Heart right ventricle (tissue), 16 donors: ENCODE data around the gene COLGALT1. TPM values are rescaled to one million over a fixed set of nuclear protein-coding genes. Genes with fewer than 3 reads are reported as not detected.

ENCODE experiments used
- ATAC-seq, 8 donors: fragments of 200-7000 bp; cut with Tn5 transposase; one replicate each; pipeline ENCODE4 v1.9.1; 2020; ENCODE audit warnings: mild to moderate bottlenecking in 8 of 8, moderate library complexity in 8 of 8, moderate number of reproducible peaks in 1 of 8
- DNase-seq, 2 donors: peaks; one replicate each; pipeline ENCODE4 v3.0.0-alpha.2; 2020
- H3K27ac ChIP-seq, 10 donors: fragments of 200-600 bp; sonication (generic) in 2 of 10; one replicate each; pipeline versions ENCODE4 v1.5.0 to v1.8.0; 2020 to 2022; ENCODE audit warnings: mild to moderate bottlenecking in 3 of 10
- H3K27me3 ChIP-seq, 7 donors: fragments of 200-600 bp; one replicate each; pipeline ENCODE4 v1.8.0; 2021 to 2022; ENCODE audit warnings: mild to moderate bottlenecking in 2 of 7
- H3K36me3 ChIP-seq, 9 donors: fragments of 200-600 bp; sonication (generic) in 1 of 9; one replicate each; pipeline versions ENCODE4 v1.5.0 to v1.8.0; 2020 to 2022; ENCODE audit warnings: mild to moderate bottlenecking in 2 of 9
- H3K4me1 ChIP-seq, 9 donors: fragments of 200-600 bp; sonication (generic) in 1 of 9; one replicate each; pipeline versions ENCODE4 v1.5.0 to v1.8.0; 2020 to 2022; ENCODE audit warnings: mild to moderate bottlenecking in 4 of 9
- H3K4me3 ChIP-seq, 10 donors: fragments of 200-600 bp; sonication (generic) in 2 of 10; one replicate each; pipeline versions ENCODE4 v1.5.0 to v1.8.0; 2020 to 2022; ENCODE audit warnings: mild to moderate bottlenecking in 7 of 10, moderate library complexity in 2 of 10
- H3K9me3 ChIP-seq, 11 donors: fragments of 200-600 bp in 10 of 11; sonication (generic) in 2 of 11; one replicate each; pipeline versions ENCODE4 v1.5.0 to v1.8.0; 2013 to 2022; ENCODE audit warnings: mild to moderate bottlenecking in 2 of 11, control low read depth in 1 of 11, moderate library complexity in 1 of 11
- WGBS, 2 donors: extraction: QIAGEN DNeasy Blood & Tissue Kit; methylation state at CpG; one replicate each; pipeline ENCODE4 v1.1.7; 2013; ENCODE audit warnings: inconsistent platforms in 1 of 2; 5-methylcytosine and 5-hydroxymethylcytosine counted together
- intact Hi-C, 10 donors: fragments of 100-400 bp; cut with DNase I; formaldehyde crosslinking; loops; one replicate each; pipeline versions ENCODE4 v1.11.1 to v1.14.2; 2022
- polyA plus RNA-seq, 2 donors: library from polyadenylated mRNA; stranded (reverse); fragments of 200-250 nt; gene quantifications; one replicate each; pipeline ENCODE4 v1.2.3, GENCODE V29; 2013
- total RNA-seq, 10 donors: library from RNA; stranded (reverse); fragmentation: NEBNext Ultra II Directional in 3 of 10; extraction: Animal tissue kit (Norgen Biotek cat#: 25700) in 3 of 10; gene quantifications; one replicate each; pipeline versions ENCODE4 v1.2.1 to v1.2.4, GENCODE V29; 2021 to 2023
- TF ChIP-seq, protein P1 (sequence below), 9 donors: fragments of 200-600 bp; sonication (generic) in 2 of 9; IDR thresholded peaks; one replicate each; pipeline versions ENCODE4 v1.5.0 to v1.8.0; 2021 to 2022; ENCODE audit warnings: antibody characterized with exemption in 9 of 9, mild to moderate bottlenecking in 5 of 9, moderate library complexity in 1 of 9
- donor health status: Arrhythmogenic right ventricular cardiomyopathy.
- donor health status: ischemic (EF 13 %, LVEDD 7.1; RV severe dilation, severe dysfunction).
- donor health status: healthy with polysubstance abuse.
- donor health status: DM: no; HTN: yes; CAD: no.
- donor health status: DM: no; HTN: no; CAD: no.
- donor health status: ischemic (EF 25% LVEDD 6.9; RV normal size, moderate dysfunction).
- donor health status: ischemic (EF 25% LVEDD 5.7; RV mildly dilated, moderate dysfunction).
- donor health status: healthy.
- donor health status: DM: yes; HTN: yes; CAD: no.
- donor health status: Ischemic cardiomyopathy.
- donor health status: ischemic (EF 35%, LVEDD 5.7; RV mildly dilated, moderate dysfunction).
- donor health status: nonischemic (EF 11% LVEDD 7.7; RV severe dilation, severe dysfunction).
- donor health status: DM: yes; HTN: yes; CAD: no.
- donor health status: PGD.
- donor health status: ischemic (EF 29% LVEDD 5.4; RV normal size, mild dysfunction).
- donor health status: nonischemic (EF 23%, LVEDD 6.1; RV moderate dilation, normal function).

The COLGALT1 gene
- total and polyA plus RNA-seq, 12 donors, result 19.7 to 73.8 (median 29.3) TPM

- H3K4me3 ChIP-seq, result peak overlapping the region in 3 of 10 donors; percentile 18 to 33 (median 21)
- TF ChIP-seq, protein P1, sequence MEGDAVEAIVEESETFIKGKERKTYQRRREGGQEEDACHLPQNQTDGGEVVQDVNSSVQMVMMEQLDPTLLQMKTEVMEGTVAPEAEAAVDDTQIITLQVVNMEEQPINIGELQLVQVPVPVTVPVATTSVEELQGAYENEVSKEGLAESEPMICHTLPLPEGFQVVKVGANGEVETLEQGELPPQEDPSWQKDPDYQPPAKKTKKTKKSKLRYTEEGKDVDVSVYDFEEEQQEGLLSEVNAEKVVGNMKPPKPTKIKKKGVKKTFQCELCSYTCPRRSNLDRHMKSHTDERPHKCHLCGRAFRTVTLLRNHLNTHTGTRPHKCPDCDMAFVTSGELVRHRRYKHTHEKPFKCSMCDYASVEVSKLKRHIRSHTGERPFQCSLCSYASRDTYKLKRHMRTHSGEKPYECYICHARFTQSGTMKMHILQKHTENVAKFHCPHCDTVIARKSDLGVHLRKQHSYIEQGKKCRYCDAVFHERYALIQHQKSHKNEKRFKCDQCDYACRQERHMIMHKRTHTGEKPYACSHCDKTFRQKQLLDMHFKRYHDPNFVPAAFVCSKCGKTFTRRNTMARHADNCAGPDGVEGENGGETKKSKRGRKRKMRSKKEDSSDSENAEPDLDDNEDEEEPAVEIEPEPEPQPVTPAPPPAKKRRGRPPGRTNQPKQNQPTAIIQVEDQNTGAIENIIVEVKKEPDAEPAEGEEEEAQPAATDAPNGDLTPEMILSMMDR (IDR thresholded peaks at IDR 0.05), result no peak
- DNase-seq, result no peak
These were observed 60.6 kb downstream of the COLGALT1 start for GRCh38 chr19:17615889-17616685.

DNA sequence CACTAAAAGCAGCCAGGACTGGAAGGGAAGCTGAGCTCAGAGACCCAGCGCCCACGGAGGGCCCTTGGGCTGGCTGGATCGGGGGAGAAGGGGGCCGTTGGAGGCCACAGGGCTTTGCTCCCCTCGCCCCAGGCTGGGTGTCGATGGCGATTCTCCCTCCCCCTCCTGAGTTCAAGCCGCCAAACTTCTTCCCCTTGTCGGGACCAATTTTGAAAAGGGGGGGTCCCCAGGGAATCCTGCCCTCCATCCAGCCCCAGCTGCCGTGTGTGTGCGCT is 61.2 kb downstream of the COLGALT1 start:
- TF ChIP-seq, protein P1 (IDR thresholded peaks at IDR 0.05), result no peak
- H3K4me3 ChIP-seq, result peak overlapping the region in 4 of 10 donors; percentile 11 to 33 (median 20)
- DNase-seq (no peak), ATAC-seq (no peak)
- 16 to 20% methylated on average over 11 of the region's 11 CpGs for WGBS, 2 donors
- H3K27me3 ChIP-seq, result peaks cover 0 to 45% (median 31%) of the 10 kb centered on the region in 7 donors
- peaks cover 0 to 7% (median 0%) of the 10 kb centered on the region in 9 donors for H3K4me1 ChIP-seq
- no peak overlapping the region for H3K27ac ChIP-seq
- H3K9me3 ChIP-seq, result peaks cover 0 to 9% (median 3%) of the 10 kb centered on the region in 11 donors
- H3K36me3 ChIP-seq, result no peaks in the 10 kb centered on the region
- intact Hi-C loops, result no loop called here

More at GRCh38 chr19:17615889-17616685, 60.6 kb downstream of the COLGALT1 start:
- Histone ChIP-seq H3K36me3 (no peaks in the 10 kb centered on the region), H3K27me3 (peaks cover 0 to 48% (median 31%) of the 10 kb centered on the region in 7 donors), H3K27ac (no peak overlapping the region), H3K9me3 (peaks cover 0 to 4% (median 0%) of the 10 kb centered on the region in 11 donors), H3K4me1 (peaks cover 0 to 7% (median 0%) of the 10 kb centered on the region in 9 donors)
- no peak for ATAC-seq
- whole genome bisulfite sequencing, 2 donors, result 20 to 40% methylated on average over 27 of the region's 27 CpGs
- intact Hi-C loops, result no loop called here

DNA sequence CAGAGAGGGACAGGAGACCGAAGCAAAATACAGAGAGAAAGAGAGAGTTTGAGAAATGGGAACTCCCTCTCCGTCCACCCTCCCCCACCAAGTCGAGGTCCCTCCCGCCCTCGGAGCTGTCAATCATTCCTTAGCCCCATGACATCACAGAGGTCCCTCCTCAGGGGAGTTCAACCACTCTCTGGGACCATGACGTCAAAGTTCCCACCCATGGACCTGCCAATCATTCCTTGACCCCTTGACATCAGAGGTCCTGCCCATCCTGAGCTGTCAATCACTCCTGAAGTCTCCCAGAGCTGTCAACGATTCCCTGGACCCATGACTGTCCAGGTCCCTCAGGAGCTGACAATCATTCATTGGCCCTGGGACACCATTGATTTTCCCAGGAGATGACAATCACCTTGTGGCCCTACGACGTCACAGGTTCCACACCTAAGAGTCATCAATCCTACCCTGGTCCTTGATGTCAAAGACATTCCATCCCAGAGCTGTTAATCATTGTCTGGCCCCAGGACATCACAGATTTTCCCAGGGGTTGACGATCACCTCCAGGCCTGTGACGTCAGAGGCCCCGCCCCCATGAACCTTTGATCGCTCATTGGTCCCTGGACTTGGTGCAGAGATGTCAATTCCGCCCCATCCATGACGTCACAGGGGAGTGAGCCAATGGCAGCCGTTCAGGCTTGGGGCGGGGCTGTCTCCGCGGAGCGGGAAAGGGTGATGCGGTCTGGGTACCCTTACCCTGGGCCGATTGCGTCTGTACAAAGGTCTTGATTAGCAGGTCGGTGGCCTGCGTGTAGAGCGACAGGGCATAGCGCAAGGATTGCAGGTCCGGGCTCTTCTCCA is 61.7 kb downstream of the COLGALT1 start:
- TF ChIP-seq, protein P1 (IDR thresholded peaks at IDR 0.05), result no peak
- DNase-seq, result no peak
- peak in 1 of 8 donors; percentile 38 for ATAC-seq
- 65 to 66% methylated on average over 28 of the region's 28 CpGs for WGBS, 2 donors
- peaks cover 0 to 15% (median 8%) of the 10 kb centered on the region in 11 donors for H3K9me3 ChIP-seq
- no peaks in the 10 kb centered on the region for H3K36me3 ChIP-seq
- peaks cover 0 to 44% (median 31%) of the 10 kb centered on the region in 7 donors for H3K27me3 ChIP-seq
- intact Hi-C loops, result no loop called here
- peaks cover 0 to 7% (median 0%) of the 10 kb centered on the region in 9 donors for H3K4me1 ChIP-seq
- H3K4me3 ChIP-seq, result peak overlapping the region in 3 of 10 donors; percentile 18 to 33 (median 21)
- H3K27ac ChIP-seq, result no peak overlapping the region

- Histone ChIP-seq H3K9me3 (peaks cover 0 to 17% (median 9%) of the 10 kb centered on the region in 11 donors), H3K27ac (no peak overlapping the region), H3K4me1 (peaks cover 0 to 7% (median 0%) of the 10 kb centered on the region in 9 donors), H3K27me3 (peaks cover 0 to 44% (median 31%) of the 10 kb centered on the region in 7 donors), H3K36me3 (no peaks in the 10 kb centered on the region), H3K4me3 (no peak overlapping the region)
- DNase-seq (no peak), ATAC-seq (no peak)
- intact Hi-C loops, result no loop called here
- TF ChIP-seq, protein P1 (IDR thresholded peaks at IDR 0.05), result no peak
- WGBS, 2 donors, result 90 to 93% methylated on average over 7 of the region's 7 CpGs
These were observed 62.4 kb downstream of the COLGALT1 start for GRCh38 chr19:17617807-17618192.
